ENCODE measurements around the gene SUSD1. TPM values are rescaled to one million over a fixed set of nuclear protein-coding genes. Genes with fewer than 3 reads are reported as not detected.
A peak's percentile ranks its signal among the peaks of the same experiment; 100 is the strongest.

Gene SUSD1
- total and polyA plus RNA-seq, 8 donors, result 1.6 to 50.4 (median 21.1) TPM

DNA sequence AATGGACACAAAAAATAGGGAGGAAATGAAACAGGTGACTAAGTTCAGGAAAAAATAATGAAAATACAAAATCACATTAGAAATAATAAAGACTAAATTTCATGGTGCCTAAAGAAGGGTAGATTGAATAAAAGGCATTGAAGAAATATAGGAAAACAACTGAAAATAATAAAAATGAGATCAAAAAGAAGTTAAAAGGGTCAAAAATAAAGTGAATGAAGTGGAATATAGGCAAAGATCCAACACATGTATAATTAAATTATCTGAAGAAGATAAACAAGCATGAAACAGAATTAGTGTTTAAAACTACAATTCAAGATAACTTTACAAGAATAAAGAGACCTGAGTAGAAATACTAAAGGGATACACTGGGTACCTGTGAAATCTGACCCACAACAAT, 87.6 kb downstream of the SUSD1 start:
- peaks cover 0 to 11% (median 0%) of the 10 kb centered on the region in 4 donors for H3K36me3 ChIP-seq
- intact Hi-C loops (cut with DNase I; ENCODE audit: low total_unique reads), result no loop called here

DNA sequence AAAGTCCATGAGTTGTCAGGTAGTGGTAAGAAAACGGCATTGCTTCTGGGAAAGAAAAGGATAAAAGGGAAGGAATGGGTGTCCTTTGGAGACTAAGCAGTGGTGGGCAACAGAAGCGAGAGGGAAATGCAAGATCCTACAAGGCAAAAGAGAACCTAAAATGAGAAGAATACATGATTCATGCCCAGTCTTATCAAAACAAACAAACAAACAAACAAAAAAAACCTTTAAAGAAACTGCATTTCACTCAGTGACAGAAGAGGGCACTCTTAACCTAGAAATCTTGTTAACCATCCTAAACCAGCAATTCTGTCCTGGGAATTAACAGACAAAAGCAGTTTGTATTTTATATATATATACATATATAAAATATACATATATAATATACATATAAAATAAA, 88.5 kb downstream of the SUSD1 start:
- DNase-seq, result peak in 1 of 2 donors; percentile 44
- H3K4me3 ChIP-seq, result no peak overlapping the region
- peaks cover 0 to 4% (median under 1%) of the 10 kb centered on the region in 4 donors for H3K4me1 ChIP-seq
- H3K27ac ChIP-seq, result no peak overlapping the region
- peaks cover 0 to 11% (median 0%) of the 10 kb centered on the region in 4 donors for H3K36me3 ChIP-seq
- H3K9me3 ChIP-seq, result no peaks in the 10 kb centered on the region
- H3K27me3 ChIP-seq, result no peaks in the 10 kb centered on the region
- WGBS, 5 donors, result 68 to 84% (median 73%) methylated on average over 2 of the region's 2 CpGs
- intact Hi-C loops (cut with DNase I; ENCODE audit: low total_unique reads), result no loop called here
- TF ChIP-seq, protein P1, sequence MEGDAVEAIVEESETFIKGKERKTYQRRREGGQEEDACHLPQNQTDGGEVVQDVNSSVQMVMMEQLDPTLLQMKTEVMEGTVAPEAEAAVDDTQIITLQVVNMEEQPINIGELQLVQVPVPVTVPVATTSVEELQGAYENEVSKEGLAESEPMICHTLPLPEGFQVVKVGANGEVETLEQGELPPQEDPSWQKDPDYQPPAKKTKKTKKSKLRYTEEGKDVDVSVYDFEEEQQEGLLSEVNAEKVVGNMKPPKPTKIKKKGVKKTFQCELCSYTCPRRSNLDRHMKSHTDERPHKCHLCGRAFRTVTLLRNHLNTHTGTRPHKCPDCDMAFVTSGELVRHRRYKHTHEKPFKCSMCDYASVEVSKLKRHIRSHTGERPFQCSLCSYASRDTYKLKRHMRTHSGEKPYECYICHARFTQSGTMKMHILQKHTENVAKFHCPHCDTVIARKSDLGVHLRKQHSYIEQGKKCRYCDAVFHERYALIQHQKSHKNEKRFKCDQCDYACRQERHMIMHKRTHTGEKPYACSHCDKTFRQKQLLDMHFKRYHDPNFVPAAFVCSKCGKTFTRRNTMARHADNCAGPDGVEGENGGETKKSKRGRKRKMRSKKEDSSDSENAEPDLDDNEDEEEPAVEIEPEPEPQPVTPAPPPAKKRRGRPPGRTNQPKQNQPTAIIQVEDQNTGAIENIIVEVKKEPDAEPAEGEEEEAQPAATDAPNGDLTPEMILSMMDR (IDR thresholded peaks at IDR 0.05), result peak in 4 of 7 experiments; percentile 31 to 41 (median 36)
- no peak for TF ChIP-seq POLR2AphosphoS5 (IDR thresholded peaks at IDR 0.05)
- no peak for TF ChIP-seq POLR2A (IDR thresholded peaks at IDR 0.05)

More for the DNA sequence above, 87.6 kb downstream of the SUSD1 start:
- no peaks in the 10 kb centered on the region for H3K27me3 ChIP-seq
- H3K9me3 ChIP-seq, result no peaks in the 10 kb centered on the region
- H3K4me3 ChIP-seq, result no peak overlapping the region
- TF ChIP-seq POLR2AphosphoS5 (IDR thresholded peaks at IDR 0.05) (no peak), EP300 (IDR thresholded peaks at IDR 0.05) (no peak), POLR2A (IDR thresholded peaks at IDR 0.05) (no peak)
- TF ChIP-seq, protein P1 (IDR thresholded peaks at IDR 0.05), result no peak
- no peak overlapping the region for H3K27ac ChIP-seq
- DNase-seq, result no peak
- H3K4me1 ChIP-seq, result peaks cover 0 to 4% (median 2%) of the 10 kb centered on the region in 4 donors

DNA sequence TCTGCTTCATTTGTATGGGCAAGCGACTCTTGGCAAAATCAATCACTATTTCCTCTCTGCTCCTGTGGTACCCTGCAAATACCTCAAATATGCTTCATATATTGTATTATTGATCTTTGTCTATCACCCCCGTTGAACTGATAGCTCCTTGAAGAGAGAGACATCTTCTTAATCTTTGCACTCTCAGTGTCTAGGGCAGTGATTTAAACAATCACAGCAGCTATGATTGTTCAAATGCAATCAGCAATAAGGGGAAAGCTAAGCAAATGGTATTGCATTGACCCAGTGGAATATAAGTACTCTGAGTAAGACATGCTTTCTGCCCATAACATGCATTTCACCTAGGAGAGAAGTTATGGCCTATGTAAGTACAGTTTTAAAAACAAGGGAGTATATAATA, 90.2 kb downstream of the SUSD1 start:
- WGBS, 5 donors, result 45 to 72% (median 60%) methylated on average over 2 of the region's 2 CpGs
- TF ChIP-seq POLR2A (IDR thresholded peaks at IDR 0.05), result no peak
- no peak for TF ChIP-seq POLR2AphosphoS5 (IDR thresholded peaks at IDR 0.05)
- TF ChIP-seq, protein P1 (IDR thresholded peaks at IDR 0.05), result no peak
- TF ChIP-seq EP300 (IDR thresholded peaks at IDR 0.05), result no peak
- Histone ChIP-seq H3K27ac (no peak overlapping the region), H3K9me3 (no peaks in the 10 kb centered on the region), H3K4me3 (no peak overlapping the region), H3K4me1 (no peaks in the 10 kb centered on the region), H3K36me3 (peaks cover 0 to 11% (median under 1%) of the 10 kb centered on the region in 4 donors), H3K27me3 (no peaks in the 10 kb centered on the region)
- DNase-seq, result no peak
- intact Hi-C loops (cut with DNase I; ENCODE audit: low total_unique reads), result no loop called here

DNA sequence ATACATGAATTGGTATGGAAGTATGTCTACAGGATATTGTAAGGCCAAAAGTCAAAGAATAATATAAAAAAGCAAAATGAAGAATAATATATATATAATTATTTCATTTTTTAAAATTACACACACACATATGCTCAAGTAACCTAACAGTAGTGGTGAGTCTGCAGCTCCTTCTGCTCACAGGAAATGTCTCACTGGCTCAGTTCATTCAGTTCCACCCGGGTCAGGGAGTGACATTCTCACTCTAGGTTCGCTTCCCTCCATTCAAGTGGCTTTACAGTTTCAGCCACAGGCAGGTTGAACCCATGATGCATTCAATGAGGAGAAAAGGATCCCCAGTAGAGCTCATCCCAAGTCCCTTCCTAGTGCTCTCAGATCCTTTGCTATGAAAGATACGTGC, 90.8 kb downstream of the SUSD1 start:
- Histone ChIP-seq H3K27ac (no peak overlapping the region), H3K4me1 (no peaks in the 10 kb centered on the region), H3K27me3 (no peaks in the 10 kb centered on the region), H3K36me3 (peaks cover 0 to 11% (median 2%) of the 10 kb centered on the region in 4 donors), H3K4me3 (no peak overlapping the region), H3K9me3 (no peaks in the 10 kb centered on the region)
- intact Hi-C loops (cut with DNase I; ENCODE audit: low total_unique reads), result no loop called here
- DNase-seq, result no peak
- 51 to 80% (median 72%) methylated on average over 3 of the region's 3 CpGs for whole genome bisulfite sequencing, 5 donors
- TF ChIP-seq, protein P1 (IDR thresholded peaks at IDR 0.05), result no peak
- no peak for TF ChIP-seq POLR2AphosphoS5 (IDR thresholded peaks at IDR 0.05)
- TF ChIP-seq POLR2A (IDR thresholded peaks at IDR 0.05), result no peak
- TF ChIP-seq EP300 (IDR thresholded peaks at IDR 0.05), result no peak

All from stomach (tissue), 9 donors.